CD4-positive, alpha-beta T cell treated with Interleukin-6 for 4 hours (primary cell): ENCODE measurements around the gene VAT1L.

Experiments used
- DNase-seq: peaks from one replicate; pipeline ENCODE4 v3.0.0-alpha.2; 2020; ENCODE audit warnings: mixed read lengths

Gene VAT1L

GRCh38 chr16:78002915-78003538 is 214.7 kb downstream of the VAT1L start:
- peak; percentile 64 for DNase-seq

- DNase-seq = no peak
These were observed 216.2 kb downstream of the VAT1L start for GRCh38 chr16:78004517-78004916.

GRCh38 chr16:78005881-78006280 is 217.5 kb downstream of the VAT1L start:
- DNase-seq = peak; percentile 5

DNA sequence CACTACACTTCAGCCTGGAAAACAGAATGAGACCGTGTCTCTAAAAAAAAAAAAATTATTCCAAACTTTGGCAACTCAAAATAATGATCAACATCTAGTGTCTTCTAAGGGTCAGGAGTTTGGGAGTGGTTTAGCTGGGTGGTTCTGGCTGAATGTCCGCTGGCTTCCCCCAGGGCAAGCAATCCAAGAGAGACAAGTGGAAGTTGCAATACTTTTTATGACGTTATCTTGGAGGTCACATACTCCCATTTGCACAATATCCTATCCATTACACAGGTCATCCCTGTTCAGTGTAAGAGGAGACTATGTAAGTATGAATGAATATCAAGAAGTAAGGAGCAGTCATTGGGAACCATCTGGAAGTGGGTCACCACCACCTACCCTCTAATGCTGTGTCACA is 218.8 kb downstream of the VAT1L start:
- DNase-seq = no peak

DNA sequence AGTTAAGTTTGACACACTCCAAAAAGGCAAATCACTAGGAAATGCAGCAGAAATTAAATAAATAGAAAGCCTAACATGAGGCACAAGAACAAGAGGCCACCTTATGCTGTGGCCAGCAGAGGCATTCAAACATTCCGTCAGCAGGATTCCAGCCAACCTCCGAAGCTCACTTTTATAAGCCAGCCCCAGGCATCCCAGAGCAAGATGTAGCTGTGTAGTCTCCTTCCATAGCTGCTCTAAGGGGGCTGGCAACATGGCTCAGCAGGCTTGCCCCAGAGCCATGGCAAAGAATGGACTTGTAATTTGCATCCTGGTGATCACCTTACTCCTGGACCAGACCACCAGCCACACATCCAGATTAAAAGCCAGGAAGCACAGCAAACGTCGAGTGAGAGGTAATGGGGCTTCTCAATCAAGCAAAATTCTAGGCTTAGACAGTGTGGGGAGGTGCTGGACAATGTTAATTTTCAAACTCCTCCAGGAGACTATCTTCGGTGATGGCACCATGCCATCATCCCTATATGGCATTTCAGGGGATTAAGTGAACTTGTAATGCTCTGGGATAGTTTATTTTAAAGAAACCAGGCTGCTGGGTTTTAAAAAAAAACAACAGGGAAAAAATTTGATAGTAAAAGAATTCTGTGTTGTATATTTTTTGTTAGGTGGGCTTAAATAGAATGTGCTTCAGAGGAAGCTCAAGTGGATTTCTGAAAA is 234.1 kb downstream of the VAT1L start, which contains the start of gene CLEC3A:
TSS of gene CLEC3A (plus strand) at position 202 of the 714 bp plus-strand sequence. CDS start at position 281, 79 bp downstream.
- no peak for DNase-seq

DNA sequence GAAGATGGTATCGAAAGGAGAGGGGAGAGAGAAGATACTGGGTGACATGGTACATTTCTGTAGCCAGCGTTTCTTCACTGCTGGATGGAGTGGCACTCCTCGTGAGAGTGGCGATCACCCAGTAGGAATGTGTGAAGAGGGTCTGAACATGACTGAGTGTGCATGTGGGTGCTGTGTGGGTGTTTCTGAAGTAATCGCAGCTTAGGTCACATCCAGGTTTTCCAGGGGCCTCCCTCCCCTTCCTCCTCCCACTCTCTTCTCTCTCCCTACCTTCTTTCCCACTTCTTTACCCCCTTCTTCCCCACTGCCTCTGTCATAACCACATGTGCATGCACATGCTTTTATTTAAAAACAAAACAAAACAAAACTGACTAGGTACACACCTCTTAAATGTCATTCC is 235.8 kb downstream of the VAT1L start:
- DNase-seq = no peak

- DNase-seq = no peak
These were observed 237.3 kb downstream of the VAT1L start for GRCh38 chr16:78025631-78026030.

DNA sequence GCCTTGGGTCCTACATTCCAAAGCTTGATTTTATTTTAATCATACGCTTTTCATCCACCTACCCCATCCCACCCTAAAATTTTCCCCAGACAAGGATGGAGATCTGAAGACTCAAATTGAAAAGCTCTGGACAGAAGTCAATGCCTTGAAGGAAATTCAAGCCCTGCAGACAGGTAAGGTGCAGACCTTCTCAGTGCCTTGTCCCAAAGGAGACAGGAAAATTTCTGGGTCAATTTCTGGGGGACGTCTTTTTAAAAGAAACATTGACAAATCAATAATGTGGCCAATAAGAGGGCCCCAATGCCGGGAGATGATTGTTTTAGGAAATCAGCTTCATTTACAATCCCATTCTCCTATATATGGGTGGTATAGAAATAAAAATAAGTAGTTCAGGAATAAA is 239.7 kb downstream of the VAT1L start:
- no peak for DNase-seq
